ENCODE results near the gene NKD2. TPM values are rescaled to one million over a fixed set of nuclear protein-coding genes. Genes with fewer than 3 reads are reported as not detected.

Gene NKD2
- total and polyA plus RNA-seq, 2 of the 4 experiments (the other 2 are of a cell fraction), result not detected

DNA sequence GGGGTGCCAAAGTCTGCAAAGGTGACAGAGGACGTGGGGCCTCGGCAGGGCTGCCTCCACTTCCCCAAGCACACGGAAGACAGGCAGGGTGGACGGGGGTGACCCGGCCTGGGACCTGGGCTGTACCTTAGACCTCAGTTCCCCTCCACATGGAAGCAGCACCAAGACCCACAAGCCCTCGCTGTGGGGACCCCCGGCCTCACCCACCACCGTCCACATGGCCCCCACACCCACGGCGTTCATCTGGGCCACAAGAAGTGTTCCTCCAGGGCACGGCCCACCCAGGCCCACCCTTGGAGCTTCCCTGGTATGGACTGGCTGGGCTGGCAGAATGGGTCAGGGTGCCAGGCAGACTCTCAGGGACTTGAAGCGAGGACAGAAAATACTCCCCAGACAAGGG, 45.8 kb upstream of the NKD2 start:
- TF ChIP-seq MXI1 (IDR thresholded peaks at IDR 0.05; ENCODE audit: borderline replicate concordance, low read depth, low read length) (no peak), CHD1 (IDR thresholded peaks at IDR 0.05; ENCODE audit: low read depth, low read length) (no peak), POLR2A (IDR thresholded peaks at IDR 0.05; ENCODE audit: low read depth, low read length) (no peak), FOS (IDR thresholded peaks at IDR 0.05; ENCODE audit: low read depth, low read length) (no peak), SMC3 (IDR thresholded peaks at IDR 0.05; ENCODE audit: low read depth, low read length) (no peak), NFE2L2 (IDR thresholded peaks at IDR 0.05; ENCODE audit: low read depth, low read length) (no peak)
- TF ChIP-seq, protein P1, sequence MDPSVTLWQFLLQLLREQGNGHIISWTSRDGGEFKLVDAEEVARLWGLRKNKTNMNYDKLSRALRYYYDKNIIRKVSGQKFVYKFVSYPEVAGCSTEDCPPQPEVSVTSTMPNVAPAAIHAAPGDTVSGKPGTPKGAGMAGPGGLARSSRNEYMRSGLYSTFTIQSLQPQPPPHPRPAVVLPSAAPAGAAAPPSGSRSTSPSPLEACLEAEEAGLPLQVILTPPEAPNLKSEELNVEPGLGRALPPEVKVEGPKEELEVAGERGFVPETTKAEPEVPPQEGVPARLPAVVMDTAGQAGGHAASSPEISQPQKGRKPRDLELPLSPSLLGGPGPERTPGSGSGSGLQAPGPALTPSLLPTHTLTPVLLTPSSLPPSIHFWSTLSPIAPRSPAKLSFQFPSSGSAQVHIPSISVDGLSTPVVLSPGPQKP (IDR thresholded peaks at IDR 0.05; ENCODE audit: borderline replicate concordance, low read depth, low read length), result no peak
- TF ChIP-seq, protein P2, sequence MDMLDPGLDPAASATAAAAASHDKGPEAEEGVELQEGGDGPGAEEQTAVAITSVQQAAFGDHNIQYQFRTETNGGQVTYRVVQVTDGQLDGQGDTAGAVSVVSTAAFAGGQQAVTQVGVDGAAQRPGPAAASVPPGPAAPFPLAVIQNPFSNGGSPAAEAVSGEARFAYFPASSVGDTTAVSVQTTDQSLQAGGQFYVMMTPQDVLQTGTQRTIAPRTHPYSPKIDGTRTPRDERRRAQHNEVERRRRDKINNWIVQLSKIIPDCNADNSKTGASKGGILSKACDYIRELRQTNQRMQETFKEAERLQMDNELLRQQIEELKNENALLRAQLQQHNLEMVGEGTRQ (IDR thresholded peaks at IDR 0.05; ENCODE audit: low read depth, low read length), result no peak

More for the DNA sequence above, 45.8 kb upstream of the NKD2 start:
- Histone ChIP-seq H3K4ac (ENCODE audit: low read depth, low read length) (peak overlapping the region; percentile 33), H3K36me3 (ENCODE audit: control insufficient read depth, insufficient read depth, low read length) (no peaks in the 10 kb centered on the region), H4K5ac (ENCODE audit: low read depth, low read length) (peak overlapping the region; percentile 47; the same call in 1 of the 2 replicates), H3K4me3 (ENCODE audit: insufficient read depth, low read depth, low read length) (no peak overlapping the region), H2AK9ac (replicated peaks; ENCODE audit: low read depth, low read length, poor library complexity) (no peak overlapping the region), H4K8ac (ENCODE audit: low read depth in 2 of 2, low read length in 2 of 2) (no peak overlapping the region), H3K9me1 (ENCODE audit: insufficient read depth, low read length) (peaks cover 10% of the 10 kb centered on the region), H3K23ac (ENCODE audit: low read depth, low read length) (no peak overlapping the region), H3K56ac (ENCODE audit: extremely low read depth, insufficient read depth, low read length) (no peak overlapping the region), H3K79me1 (ENCODE audit: low read depth in 1 of 2, low read length in 2 of 2) (no peaks in the 10 kb centered on the region), H3K4me2 (ENCODE audit: low read depth, low read length) (no peak overlapping the region), H2BK120ac (ENCODE audit: low read depth, low read length) (peak overlapping the region; percentile 26; the same call in 1 of the 2 replicates), H3K9me3 (ENCODE audit: control insufficient read depth, insufficient read depth, low read length) (peaks cover 3% of the 10 kb centered on the region; the same call in 1 of the 2 replicates), H2AFZ (replicated peaks; ENCODE audit: low read length, poor library complexity) (no peak overlapping the region), H3K27me3 (ENCODE audit: control insufficient read depth, insufficient read depth, low read length) (peaks cover 54% of the 10 kb centered on the region), H3K14ac (replicated peaks; ENCODE audit: low read depth, low read length) (no peak overlapping the region), H3K9ac (ENCODE audit: low read depth, low read length) (no peak overlapping the region), H3K4me1 (ENCODE audit: control insufficient read depth, insufficient read depth, low read length) (peaks cover 32% of the 10 kb centered on the region), H2BK15ac (ENCODE audit: low read depth, low read length) (peak overlapping the region; percentile 2; the same call in 1 of the 3 replicates), H4K91ac (ENCODE audit: insufficient read depth, low read depth, low read length) (no peak overlapping the region), H3K18ac (ENCODE audit: low read depth, low read length) (no peak overlapping the region; the same call in 1 of the 2 replicates), H4K20me1 (ENCODE audit: insufficient read depth, low read length) (0 out of 2 replicates have a peak, but pooled peaks cover 9% of the 10 kb centered on the region), H2AK5ac (ENCODE audit: low read depth, low read length) (peak overlapping the region; percentile 10; the same call in 1 of the 2 replicates), H3K27ac (ENCODE audit: insufficient read depth, low read length) (peak overlapping the region; percentile 57; the same call in 1 of the 2 replicates), H2BK20ac (ENCODE audit: low read depth, low read length) (peak overlapping the region; percentile 68; the same call in 1 of the 2 replicates), H2BK5ac (ENCODE audit: low read depth, low read length, poor library complexity, severe bottlenecking) (no peak overlapping the region)
- POLR2A ChIA-PET (ENCODE audit: unreplicated experiment), result no interaction called here
- BruUV-seq (replicated peaks), result no TSS peak
- ATAC-seq (ENCODE audit: low read depth), result no peak
- in situ Hi-C loops (cut with MboI; ENCODE audit: low sequenced_read_pairs) (loop anchor here (25.0 kb wide), 1 partner anchor 824 kb away; the partner anchor contains the start of gene MRPL36), dilution Hi-C loops (cut with HindIII; ENCODE audit: low sequenced_read_pairs, unreplicated experiment) (no loop called here), intact Hi-C loops (cut with micrococcal nuclease) (no loop called here)
- no peak for DNase-seq
- CTCF ChIA-PET, result no interaction called here
- WGBS, 2 experiments (ENCODE audit: extremely low coverage in 2 of 2, insufficient read length in 1 of 2), result no CpG with 5 or more reads among the region's 12 CpGs

All from IMR-90 (cell line).